Right hindlimb (tissue), 1 donor: ENCODE measurements around the gene PMEL.
"Not testable (repeated sequence)": the region's sequence is repeated elsewhere in the genome, so short reads cannot be mapped to it uniquely, and the experiment has no call there.

ENCODE experiments used
- DNase-seq: peaks from one replicate; pipeline ENCODE4 v3.0.0-alpha.2; 2018

Gene PMEL

DNA sequence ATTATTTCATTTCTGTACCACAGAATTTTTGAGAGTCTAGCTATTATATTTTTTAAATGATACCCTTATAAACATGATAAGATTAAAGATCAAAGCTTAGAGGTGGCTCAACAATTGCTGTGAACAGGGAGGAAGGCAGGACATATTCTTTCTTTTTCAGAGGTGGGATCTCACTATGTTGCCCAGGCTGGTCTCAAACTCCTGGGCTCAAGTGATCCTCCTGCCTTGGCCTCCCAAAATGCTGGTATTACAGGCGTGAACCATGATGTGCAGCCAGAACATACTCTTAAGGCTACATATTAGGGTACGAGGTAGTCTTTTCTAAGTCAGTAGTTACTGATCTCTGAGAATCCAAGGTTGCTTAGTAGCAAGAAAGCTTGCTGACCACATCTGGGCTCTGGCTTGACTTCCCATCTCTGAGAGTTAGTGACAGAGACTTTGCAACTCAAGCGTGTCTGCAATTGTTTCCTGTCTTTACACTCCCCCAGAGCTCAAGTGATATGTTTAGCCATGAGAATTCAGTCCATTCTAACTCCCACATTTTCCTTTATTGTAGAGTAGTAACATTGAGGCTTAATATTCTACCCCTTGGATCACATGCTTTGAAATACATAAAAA, 16.6 kb upstream of the PMEL start:
- DNase-seq, result no peak

- DNase-seq, result not testable (repeated sequence)
These were observed 16.0 kb upstream of the PMEL start for GRCh38 chr12:55981882-55982281.

- no peak for DNase-seq
These were observed 13.2 kb upstream of the PMEL start for GRCh38 chr12:55979069-55979468.

GRCh38 chr12:55978393-55978792, 12.6 kb upstream of the PMEL start:
- DNase-seq, result no peak

DNA sequence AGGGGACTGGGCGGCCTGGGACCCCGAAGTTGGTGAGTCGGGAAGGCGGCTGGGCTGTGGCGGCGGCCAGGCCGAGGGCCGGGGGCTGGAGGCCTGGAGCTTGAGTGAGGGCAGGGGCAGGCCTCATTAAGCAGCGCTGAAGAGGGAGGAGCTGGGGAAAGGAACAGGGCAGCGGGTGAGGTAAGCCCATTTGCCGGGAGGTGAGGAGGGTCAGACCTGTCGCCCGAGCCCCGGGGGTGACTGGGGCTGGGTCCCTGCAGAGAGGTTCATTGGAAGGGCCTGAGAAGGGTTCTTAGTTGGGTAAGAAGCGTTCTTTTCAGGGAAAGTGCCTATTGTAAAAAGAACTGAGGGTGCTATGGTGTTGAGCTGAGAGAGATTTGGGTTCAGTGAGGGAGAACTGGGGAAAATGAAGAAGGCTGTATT, 8.5 kb upstream of the PMEL start:
- no peak for DNase-seq

- peak; percentile 100 for DNase-seq
These were observed 7.9 kb upstream of the PMEL start, which contains the start of gene RAB5B for GRCh38 chr12:55973599-55974307. TSS of gene RAB5B (plus strand) at chr12:55974078. CDS start at chr12:55986961, 12,883 bp downstream.

DNA sequence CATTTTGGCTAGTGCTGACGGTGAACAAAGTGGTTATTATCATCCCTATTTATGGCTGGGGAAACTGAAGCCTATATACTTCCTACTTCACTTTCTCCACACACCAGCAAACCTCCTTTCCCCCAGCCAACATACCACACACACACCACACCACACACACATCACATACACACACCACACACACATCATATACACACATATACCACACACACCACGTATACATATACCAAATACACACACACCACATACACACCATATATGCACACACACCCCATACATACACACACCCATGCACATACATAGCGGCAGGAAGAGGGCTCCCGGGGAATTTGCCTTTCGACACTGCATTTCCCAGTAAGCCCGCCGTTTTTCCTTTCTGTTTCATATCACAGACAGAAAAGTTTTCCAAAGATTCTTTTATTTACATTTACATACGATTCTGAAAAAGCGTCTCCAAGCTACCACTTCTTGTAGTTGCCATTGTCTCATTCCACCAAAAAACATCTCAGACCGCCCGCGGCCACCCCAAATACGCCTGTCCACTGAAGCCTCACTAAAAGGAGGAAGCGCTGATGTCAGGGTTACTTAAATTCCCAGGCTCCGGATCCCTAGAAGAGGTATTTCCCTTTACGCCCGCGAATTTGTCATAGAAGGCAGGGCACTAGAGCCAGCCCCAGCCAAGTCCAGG, 7.2 kb upstream of the PMEL start:
- no peak for DNase-seq

DNA sequence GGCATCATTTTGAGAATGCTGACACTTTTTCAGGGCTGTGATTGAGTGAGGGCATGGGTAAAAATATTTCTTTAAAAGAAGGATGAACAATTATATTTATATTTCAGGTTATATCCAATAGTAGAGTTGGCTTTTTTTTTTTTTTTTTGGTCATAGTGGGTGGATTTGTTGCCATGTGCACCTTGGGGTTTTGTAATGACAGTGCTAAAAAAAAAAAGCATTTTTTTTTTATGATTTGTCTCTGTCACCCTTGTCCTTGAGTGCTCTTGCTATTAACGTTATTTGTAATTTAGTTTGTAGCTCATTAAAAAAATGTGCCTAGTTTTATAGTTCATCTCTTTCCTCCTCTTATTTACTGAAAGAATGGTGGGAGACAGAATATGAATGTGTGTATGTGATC, 6.6 kb upstream of the PMEL start:
- DNase-seq, result no peak

DNA sequence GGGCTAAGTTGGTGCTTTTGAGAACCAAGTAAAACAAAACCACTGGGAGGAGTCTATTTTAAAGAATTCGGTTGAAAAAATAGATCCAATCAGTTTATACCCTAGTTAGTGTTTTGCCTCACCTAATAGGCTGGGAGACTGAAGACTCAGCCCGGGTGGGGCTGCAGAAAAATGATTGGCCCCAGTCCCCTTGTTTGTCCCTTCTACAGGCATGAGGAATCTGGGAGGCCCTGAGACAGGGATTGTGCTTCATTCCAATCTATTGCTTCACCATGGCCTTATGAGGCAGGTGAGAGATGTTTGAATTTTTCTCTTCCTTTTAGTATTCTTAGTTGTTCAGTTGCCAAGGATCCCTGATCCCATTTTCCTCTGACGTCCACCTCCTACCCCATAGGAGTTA, 6.2 kb upstream of the PMEL start:
- no peak for DNase-seq

GRCh38 chr12:55970775-55971174, 4.9 kb upstream of the PMEL start:
- DNase-seq, result no peak

DNA sequence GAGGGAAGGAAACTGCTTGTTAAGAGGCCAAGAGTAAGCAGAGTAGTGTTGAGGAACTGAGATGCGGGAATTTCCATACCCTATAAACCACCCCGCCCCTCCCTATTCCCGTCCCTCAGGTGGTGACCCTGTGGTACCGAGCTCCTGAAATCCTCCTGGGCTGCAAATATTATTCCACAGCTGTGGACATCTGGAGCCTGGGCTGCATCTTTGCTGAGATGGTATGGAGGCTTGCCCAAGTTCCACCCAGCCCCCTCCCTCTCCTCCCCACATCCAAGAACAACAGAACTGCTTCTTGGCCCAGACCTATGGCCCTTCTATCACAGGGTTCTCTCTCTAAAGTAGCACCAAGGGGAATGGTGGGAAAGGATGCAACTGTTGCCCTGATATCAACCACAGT, 3.5 kb upstream of the PMEL start:
- no peak for DNase-seq

- peak; percentile 95 for DNase-seq
These were observed 803 bp upstream of the PMEL start, which contains the start of gene CDK2 for GRCh38 chr12:55966408-55967281. TSS of gene CDK2 (plus strand) at chr12:55966830. CDS start at chr12:55967009, 179 bp downstream.

DNA sequence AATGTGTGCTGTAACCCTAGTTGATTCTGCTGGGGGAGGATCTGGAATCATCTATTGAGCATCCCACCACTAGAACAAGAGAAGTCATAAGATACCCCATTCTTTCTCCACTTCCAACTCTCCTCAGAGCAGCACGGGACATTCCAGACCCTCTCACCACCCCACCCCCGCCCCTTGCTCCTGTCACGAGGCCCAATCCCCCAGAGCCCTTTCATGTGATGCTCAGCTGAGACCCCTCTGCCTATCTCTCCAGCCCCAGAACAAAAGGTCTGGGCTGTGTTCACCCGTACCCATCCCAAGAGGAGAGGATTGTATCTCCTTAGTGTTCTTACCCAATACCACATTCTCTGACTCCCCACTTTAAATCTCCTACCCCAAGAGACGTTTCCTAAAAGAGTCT, 602 bp downstream of the PMEL start:
- no peak for DNase-seq

GRCh38 chr12:55963760-55964159, 2.1 kb downstream of the PMEL start:
- DNase-seq, result no peak

DNA sequence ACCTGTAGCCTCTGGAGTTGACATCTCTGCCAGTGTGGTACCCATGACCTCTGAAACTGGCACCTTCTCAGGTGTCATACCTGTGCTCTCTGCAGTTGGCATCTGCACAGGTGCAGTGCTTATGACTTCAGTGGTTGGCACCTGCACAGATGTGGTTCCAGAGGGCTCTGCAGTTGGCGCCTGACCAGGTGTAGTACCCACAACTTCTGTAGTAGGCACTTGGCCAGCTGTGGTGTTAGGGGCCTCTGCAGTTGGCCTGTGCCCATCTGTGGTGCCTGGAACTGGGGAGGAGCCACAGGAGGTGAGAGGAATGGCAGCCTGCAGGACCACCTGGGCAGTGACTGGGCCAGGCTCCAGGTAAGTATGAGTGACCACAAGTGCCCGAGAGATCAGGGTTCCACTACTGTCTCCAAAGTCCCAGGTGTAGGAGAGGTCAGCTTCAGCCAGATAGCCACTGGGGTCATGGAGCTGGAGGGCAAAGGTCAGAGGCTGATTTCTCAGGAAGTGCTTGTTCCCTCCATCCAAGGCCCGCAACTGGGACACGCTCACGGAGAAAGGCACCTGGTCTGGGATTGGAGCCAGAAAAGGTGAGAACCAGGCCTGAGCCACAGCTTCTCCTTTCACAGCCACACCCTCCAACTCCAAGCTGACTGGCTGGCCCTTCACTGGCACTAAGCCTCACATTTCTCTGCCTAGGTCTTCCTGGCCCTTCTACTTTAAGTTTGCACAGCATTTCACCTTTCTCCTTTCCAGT, 8.6 kb downstream of the PMEL start:
- DNase-seq, result no peak

DNA sequence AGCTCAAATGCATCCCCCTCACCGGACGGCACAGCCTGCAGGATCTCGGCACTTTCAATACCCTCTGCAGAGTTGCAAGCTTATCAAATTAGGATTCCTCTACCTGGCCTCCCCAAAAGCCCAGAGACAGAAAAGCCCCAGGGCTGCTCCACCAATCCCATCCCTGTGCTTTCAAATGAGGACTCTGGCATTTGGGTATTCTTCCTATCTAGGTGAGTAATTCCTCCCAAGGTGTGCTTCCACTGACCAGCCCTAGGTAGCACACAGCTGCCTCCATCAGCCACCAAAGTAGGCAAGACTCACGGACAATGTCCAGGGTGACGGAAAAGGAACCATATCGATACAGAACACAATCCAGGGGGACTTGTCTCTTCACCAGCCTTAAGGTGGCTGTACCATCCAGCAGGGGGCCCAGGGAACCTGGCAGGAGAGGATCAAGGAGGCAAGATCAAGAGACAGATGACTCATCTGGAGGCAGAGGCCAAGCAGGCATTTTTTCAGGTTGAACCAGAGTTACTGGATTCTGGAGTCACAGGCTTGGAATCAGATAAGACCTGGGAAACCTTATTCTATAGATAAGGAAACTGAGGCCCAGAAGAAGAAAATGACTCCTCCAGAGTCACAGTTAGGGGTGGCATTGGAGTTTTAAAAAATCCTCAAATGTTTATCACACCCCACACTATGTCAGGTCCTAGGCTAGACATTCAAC, 9.9 kb downstream of the PMEL start:
- no peak for DNase-seq

DNA sequence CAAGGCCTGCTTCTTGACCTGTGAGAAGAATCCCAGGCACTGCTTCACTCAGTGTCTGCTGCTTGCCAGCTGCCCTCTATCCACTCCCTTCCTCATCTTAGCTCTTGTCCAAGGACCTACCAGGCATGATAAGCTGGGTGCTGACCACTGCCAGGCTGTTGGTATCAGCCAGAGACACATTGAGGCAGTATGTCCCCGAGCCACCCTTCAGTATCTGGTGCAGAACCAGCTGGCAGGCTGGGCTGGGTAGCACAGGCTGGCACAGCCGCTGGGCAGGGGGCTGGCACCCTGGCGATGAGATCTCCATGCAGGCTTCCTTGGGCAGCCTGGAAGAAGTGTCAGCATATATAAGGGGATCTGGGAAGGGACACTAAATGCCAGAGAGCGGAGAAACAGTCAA, 10.5 kb downstream of the PMEL start:
- no peak for DNase-seq

DNA sequence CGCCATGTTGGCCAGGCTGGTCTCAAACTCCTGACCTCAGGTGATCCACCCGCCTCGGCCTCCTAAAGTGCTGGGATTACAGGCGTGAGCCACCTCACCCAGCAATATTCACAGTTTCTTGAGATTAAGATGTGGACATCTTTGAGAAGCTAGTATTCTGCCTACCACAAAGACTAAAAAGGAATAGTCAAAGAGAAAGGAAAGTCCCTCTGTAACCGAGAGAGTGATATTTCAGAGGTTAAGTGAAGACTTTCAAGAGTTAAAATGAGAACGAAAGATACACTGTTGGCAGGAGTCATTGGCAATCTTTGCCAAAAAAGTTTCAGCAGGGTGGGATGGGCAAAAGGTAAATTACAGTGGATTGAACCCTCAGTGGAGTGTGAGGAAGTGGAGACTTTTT, 19.3 kb downstream of the PMEL start:
- no peak for DNase-seq

GRCh38 chr12:55942577-55943136, 23.2 kb downstream of the PMEL start:
- no peak for DNase-seq

DNA sequence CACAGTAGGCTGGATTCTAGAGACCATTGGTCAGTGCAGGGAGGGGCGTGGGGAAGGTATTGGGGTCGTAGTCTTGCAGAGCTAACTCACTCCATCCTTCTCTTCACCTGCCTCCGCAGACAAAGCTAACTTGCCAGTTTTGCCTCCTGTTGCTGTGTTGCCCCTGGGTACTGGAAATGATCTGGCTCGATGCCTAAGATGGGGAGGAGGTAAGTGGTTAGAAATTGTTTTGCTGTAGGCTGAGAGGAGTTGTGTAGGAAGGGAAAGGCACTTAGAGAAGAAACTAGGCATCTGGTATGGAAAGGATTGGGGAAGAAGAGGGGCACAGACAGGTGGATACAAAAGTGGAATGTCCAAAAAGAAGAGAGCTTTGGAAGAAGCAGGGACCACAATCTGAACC, 23.8 kb downstream of the PMEL start:
- no peak for DNase-seq

- DNase-seq, result peak; percentile 89
These were observed 25.6 kb downstream of the PMEL start for GRCh38 chr12:55940065-55940732.
